ENCODE results near the gene UBR3.
"Not testable (repeated sequence)": the region's sequence is repeated elsewhere in the genome, so short reads cannot be mapped to it uniquely, and the experiment has no call there.

The UBR3 gene

DNA sequence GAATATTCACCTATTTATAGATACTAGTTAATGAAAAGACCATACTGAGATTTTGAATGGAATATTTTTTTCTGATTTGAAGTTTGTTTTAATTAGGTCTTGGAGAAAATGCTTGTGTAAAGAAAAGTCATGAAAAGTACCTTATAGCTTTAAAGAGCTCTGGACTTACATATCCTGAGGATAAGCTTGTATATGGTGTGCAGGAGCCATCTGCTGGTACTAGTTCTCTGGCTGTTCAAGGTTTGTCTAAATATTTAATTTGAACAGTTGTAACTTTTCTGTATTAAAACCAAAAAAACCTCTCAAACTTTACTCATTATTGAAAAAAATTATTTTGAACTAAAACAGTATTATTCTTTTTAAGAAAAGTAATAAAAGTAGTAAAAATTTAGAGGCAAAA is 50.1 kb downstream of the UBR3 start:
- Mint-ChIP-seq H3K9me3 (ENCODE audit: low read depth) (no peaks in the 10 kb centered on the region), H3K4me1 (ENCODE audit: low read depth) (peaks cover 6% of the 10 kb centered on the region), H3K36me3 (peaks cover 5% of the 10 kb centered on the region), H3K27ac (no peak overlapping the region), H3K27me3 (no peaks in the 10 kb centered on the region), H3K4me3 (no peak overlapping the region)

DNA sequence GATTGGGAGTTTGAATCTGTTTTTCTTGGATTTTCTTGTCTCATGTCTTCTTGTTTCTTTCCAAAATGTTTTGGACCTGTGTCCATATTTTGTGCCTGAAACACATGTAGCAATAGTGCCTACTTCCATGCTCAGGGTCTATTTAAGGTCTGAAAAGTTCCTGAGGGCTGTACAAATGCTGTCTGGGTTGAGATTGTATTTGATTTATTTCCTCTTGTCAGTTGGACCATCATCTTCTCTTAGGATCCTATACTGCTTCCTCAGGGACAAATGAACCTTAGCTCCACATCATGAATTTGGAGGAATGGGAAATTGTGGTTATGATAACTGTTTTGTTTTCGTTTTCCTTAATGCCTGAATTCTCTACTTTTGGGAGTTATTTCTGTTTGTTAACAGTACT is 59.9 kb downstream of the UBR3 start:
- no peak overlapping the region for H3K27ac Mint-ChIP-seq
- no peaks in the 10 kb centered on the region for H3K27me3 Mint-ChIP-seq
- H3K4me3 Mint-ChIP-seq, result no peak overlapping the region
- no peaks in the 10 kb centered on the region for H3K9me3 Mint-ChIP-seq (ENCODE audit: low read depth)
- H3K36me3 Mint-ChIP-seq, result peaks cover 7% of the 10 kb centered on the region
- H3K4me1 Mint-ChIP-seq (ENCODE audit: low read depth), result no peaks in the 10 kb centered on the region

DNA sequence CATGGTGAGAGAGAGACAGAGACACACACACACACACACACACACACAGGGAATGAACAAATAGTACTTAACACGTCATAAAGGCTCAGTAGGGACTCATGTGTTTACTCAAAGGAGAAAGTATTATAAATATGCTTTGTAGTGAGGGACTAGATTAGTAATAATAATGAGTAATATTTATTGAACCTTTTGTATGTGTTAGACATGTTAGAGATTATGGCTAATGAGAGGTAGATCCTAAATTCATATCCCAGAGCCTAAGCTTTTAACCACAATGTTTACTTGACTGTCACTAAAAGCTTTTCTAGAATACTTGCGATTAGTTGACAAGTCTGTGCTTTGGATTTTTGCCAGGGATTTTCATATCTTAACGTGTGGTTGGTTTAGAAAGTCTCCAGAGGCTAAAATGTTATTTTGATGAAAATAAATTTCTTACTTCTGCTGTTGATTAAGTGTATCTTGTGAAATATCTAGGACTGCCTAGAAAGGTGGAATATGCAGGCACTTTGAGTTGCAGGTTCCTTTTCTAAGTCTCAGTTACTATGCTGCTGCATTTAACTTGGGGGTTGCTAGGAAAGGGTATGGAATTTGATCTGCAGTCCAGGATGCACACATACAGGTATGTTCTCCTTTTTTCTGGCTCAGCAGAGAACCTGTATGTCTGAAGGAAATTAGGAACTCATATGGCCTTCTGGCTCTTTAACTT is 64.5 kb downstream of the UBR3 start:
- no peak overlapping the region for H3K4me3 Mint-ChIP-seq
- no peaks in the 10 kb centered on the region for H3K9me3 Mint-ChIP-seq (ENCODE audit: low read depth)
- no peaks in the 10 kb centered on the region for H3K36me3 Mint-ChIP-seq
- H3K27ac Mint-ChIP-seq, result no peak overlapping the region
- no peaks in the 10 kb centered on the region for H3K4me1 Mint-ChIP-seq (ENCODE audit: low read depth)
- no peaks in the 10 kb centered on the region for H3K27me3 Mint-ChIP-seq

DNA sequence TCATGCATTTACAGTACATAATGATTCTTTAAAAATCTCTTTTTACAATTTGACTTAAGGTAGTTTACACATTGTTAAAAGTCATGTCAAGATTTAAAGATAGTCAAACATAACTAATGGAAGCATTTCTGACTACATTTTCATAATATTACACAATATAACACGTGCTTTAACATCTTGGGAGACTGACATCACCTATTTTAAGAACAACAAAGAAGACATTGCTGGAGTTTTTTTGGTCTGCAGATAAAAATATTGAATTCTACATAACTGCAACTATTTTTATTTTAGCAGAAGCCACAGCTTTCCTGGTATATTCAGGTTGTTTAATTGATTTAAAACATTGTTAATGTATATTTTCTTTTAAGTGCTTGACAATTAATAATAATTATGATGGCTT is 65.7 kb downstream of the UBR3 start:
- H3K27me3 Mint-ChIP-seq, result no peaks in the 10 kb centered on the region
- H3K36me3 Mint-ChIP-seq, result no peaks in the 10 kb centered on the region
- H3K27ac Mint-ChIP-seq, result no peak overlapping the region
- no peaks in the 10 kb centered on the region for H3K4me1 Mint-ChIP-seq (ENCODE audit: low read depth)
- H3K4me3 Mint-ChIP-seq, result no peak overlapping the region
- no peaks in the 10 kb centered on the region for H3K9me3 Mint-ChIP-seq (ENCODE audit: low read depth)

DNA sequence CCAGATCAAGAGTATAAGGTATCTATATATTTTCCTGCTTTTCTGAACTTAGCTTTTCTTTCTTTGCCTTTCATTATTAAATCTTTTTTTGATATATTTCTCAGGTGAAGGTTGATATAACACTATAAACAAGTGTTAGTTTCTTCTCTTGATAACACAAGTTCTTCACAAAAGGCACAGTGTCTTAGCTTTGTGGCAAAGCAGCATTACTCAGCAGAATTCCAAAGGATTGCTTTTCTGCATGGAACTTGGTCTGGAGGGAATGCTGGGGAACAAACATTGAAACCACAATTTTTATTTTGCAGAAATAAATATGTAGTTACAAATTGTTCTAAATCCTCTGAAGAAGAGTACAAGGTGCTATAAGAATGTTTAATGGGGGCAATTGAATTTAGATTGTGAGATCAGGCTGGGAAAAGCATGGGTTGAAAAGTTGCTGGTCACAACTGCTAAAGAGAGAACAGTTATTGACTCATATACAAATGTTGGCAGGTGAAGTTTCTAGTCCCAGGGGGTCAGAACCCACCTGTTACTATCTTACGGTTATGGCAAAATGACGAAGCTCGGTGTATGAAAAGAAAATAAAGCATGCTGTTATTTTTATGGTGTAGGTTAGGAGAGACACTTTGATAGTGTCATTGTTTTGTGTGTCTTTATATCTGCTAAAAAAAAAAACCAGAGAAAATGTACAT is 68.2 kb downstream of the UBR3 start:
- Mint-ChIP-seq H3K4me3 (no peak overlapping the region), H3K9me3 (ENCODE audit: low read depth) (no peaks in the 10 kb centered on the region), H3K27ac (no peak overlapping the region), H3K4me1 (ENCODE audit: low read depth) (no peaks in the 10 kb centered on the region), H3K36me3 (peaks cover 4% of the 10 kb centered on the region), H3K27me3 (no peaks in the 10 kb centered on the region)

DNA sequence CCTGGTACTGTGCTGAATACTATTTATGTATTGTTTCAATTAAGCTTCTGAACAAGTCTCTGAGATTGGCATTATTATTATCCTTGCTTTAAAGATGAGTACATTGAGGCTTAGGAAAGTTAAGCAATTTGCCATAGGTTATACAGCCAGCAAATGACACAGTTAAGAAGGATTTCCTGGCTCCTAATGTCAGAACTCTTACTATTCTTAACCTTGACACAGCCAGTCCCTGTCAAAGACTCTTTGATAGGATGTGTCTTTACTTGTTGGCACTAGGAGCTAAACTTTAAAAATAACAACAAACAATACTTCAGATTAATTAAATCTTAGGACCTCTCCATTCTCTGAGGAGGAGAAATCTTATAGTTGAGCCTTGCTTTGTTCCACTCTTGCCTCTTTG is 70.6 kb downstream of the UBR3 start:
- H3K4me1 Mint-ChIP-seq (ENCODE audit: low read depth), result no peaks in the 10 kb centered on the region
- H3K9me3 Mint-ChIP-seq (ENCODE audit: low read depth), result no peaks in the 10 kb centered on the region
- H3K27ac Mint-ChIP-seq, result no peak overlapping the region
- H3K36me3 Mint-ChIP-seq, result peaks cover 4% of the 10 kb centered on the region
- H3K27me3 Mint-ChIP-seq, result no peaks in the 10 kb centered on the region
- no peak overlapping the region for H3K4me3 Mint-ChIP-seq

DNA sequence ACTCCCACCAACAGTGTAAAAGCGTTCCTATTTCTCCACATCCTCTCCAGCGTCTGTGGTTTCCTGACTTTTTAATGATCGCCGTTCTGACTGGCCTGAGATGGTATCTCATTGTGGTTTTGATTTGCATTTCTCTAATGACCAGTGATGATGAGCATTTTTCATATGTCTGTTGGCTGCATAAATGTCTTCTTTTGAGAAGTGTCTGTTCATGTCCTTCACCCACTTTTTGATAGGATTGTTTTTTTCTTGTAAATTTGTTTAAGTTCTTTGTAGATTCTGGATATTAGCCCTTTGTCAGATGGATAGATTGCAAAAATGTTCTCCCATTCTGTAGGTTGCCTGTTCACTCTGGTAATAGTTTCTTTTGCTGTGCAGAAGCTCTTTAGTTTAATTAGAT is 72.8 kb downstream of the UBR3 start:
- H3K4me3 Mint-ChIP-seq; H3K27ac Mint-ChIP-seq; H3K27me3 Mint-ChIP-seq; H3K9me3 Mint-ChIP-seq (ENCODE audit: low read depth); H3K36me3 Mint-ChIP-seq; H3K4me1 Mint-ChIP-seq (ENCODE audit: low read depth): not testable (repeated sequence)

DNA sequence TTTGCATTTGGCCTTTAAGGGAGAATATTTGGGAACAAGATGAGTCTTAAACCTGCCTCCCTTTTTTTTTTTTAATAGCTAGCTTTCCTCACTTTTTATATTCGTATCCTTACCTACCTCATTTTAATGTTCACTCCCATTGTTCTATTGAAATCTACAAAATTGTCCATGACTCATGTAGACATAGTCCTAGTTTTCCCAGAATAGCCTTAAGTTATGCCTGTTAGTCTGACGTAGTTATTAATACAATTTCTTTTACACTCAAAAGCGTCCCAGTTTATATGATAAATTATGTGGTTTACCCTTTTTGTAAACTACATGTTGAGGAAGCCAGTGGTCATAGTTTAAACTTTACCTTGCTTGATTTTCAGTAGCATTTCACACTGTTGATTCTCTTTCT is 73.4 kb downstream of the UBR3 start:
- Mint-ChIP-seq H3K4me1 (ENCODE audit: low read depth) (no peaks in the 10 kb centered on the region), H3K4me3 (no peak overlapping the region), H3K27me3 (no peaks in the 10 kb centered on the region), H3K27ac (no peak overlapping the region), H3K9me3 (ENCODE audit: low read depth) (no peaks in the 10 kb centered on the region), H3K36me3 (peaks cover 4% of the 10 kb centered on the region)

DNA sequence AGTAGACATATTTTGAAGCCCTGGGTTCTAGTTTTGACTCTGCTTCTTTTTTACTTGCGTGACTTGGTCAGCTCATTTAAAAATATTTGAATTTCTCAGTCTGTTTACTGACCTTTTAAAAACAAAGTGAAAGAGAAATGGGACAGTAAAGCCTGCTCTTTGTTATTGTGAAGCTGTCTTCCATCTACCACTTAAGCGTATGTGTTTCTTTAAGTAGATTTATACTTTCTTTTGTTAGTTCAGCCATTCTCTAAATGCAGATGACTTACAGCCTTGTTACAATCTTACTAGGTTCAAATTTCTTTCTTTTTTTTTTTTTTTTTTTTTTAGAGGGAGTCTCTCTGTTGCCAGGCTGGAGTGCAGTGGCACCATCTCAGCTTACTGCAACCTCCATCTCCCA is 79.5 kb downstream of the UBR3 start:
- H3K36me3 Mint-ChIP-seq, result peaks cover 7% of the 10 kb centered on the region
- no peak overlapping the region for H3K27ac Mint-ChIP-seq
- H3K9me3 Mint-ChIP-seq (ENCODE audit: low read depth), result no peaks in the 10 kb centered on the region
- no peak overlapping the region for H3K4me3 Mint-ChIP-seq
- no peaks in the 10 kb centered on the region for H3K27me3 Mint-ChIP-seq
- no peaks in the 10 kb centered on the region for H3K4me1 Mint-ChIP-seq (ENCODE audit: low read depth)

DNA sequence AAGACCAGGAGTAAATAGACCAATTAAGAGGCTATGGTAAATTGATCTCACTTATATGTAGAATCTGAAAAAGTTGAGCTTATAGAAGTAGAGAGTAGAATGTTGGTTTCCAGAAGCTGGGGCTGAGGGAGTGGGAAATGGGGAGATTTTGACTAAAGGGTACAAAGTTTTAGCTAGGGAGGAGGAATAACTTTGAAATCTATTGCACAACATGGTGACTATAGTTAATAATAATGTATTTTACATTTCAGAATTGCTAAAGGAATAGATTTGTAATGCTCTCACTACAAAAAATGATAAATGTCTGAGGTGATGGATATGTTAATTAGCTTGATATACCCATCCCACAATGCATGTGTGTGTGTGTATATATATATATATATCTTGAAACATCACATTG is 82.1 kb downstream of the UBR3 start:
- Mint-ChIP-seq H3K27me3 (no peaks in the 10 kb centered on the region), H3K4me3 (no peak overlapping the region), H3K36me3 (peaks cover 9% of the 10 kb centered on the region), H3K4me1 (ENCODE audit: low read depth) (no peaks in the 10 kb centered on the region), H3K27ac (no peak overlapping the region), H3K9me3 (ENCODE audit: low read depth) (no peaks in the 10 kb centered on the region)

DNA sequence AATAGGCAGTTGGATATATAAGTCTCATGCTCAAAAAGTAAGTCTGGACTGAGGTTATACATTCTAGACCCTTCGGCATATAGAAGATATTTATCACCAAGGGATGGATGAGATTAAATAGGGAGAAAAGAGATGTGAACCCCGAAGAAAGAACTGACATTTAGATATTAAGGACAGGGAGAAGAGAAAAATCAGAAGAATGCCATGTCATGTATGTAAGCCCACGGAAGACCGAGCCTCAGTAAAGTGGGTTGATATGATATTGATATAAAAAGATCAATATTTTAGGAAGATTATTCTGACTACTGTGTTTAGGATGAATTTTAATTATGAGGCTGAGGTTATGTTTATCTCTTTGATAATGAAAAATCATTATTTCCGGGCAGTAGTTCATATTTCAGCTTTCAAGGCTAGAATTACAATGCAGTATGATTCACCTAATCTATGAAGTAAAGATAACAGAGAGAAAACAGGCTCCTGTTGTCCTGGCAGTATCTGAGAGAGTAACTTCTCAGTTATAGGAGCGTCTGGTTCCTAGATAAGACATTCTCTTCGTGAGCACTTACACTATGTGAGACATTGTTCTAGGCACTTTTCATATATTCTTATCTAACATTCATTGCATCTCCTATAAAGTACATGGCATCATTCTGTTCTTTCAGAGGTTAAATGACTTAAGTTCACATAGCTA is 83.0 kb downstream of the UBR3 start:
- Mint-ChIP-seq H3K27ac (no peak overlapping the region), H3K36me3 (peaks cover 10% of the 10 kb centered on the region), H3K27me3 (no peaks in the 10 kb centered on the region), H3K4me3 (no peak overlapping the region), H3K4me1 (ENCODE audit: low read depth) (no peaks in the 10 kb centered on the region), H3K9me3 (ENCODE audit: low read depth) (no peaks in the 10 kb centered on the region)

DNA sequence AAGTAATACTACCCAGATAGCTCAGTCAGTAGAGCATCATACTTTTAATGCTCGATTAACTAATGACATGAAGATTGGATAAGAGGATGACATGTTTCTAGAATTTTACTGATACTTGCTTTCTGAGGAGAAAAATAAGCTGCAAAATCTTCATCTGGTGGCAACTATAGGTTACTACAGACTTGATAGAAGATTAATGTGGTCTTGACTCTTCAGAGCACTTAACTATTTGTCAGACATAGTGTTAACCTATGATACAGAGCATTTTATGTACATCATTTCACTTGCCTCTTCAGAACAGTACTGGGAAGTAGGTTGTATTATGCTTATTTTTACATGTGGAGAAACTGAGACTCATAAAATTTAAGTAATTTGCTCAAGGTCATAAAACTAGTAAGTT is 83.9 kb downstream of the UBR3 start:
- H3K4me3 Mint-ChIP-seq, result no peak overlapping the region
- no peaks in the 10 kb centered on the region for H3K4me1 Mint-ChIP-seq (ENCODE audit: low read depth)
- no peak overlapping the region for H3K27ac Mint-ChIP-seq
- no peaks in the 10 kb centered on the region for H3K9me3 Mint-ChIP-seq (ENCODE audit: low read depth)
- peaks cover 10% of the 10 kb centered on the region for H3K36me3 Mint-ChIP-seq
- no peaks in the 10 kb centered on the region for H3K27me3 Mint-ChIP-seq

DNA sequence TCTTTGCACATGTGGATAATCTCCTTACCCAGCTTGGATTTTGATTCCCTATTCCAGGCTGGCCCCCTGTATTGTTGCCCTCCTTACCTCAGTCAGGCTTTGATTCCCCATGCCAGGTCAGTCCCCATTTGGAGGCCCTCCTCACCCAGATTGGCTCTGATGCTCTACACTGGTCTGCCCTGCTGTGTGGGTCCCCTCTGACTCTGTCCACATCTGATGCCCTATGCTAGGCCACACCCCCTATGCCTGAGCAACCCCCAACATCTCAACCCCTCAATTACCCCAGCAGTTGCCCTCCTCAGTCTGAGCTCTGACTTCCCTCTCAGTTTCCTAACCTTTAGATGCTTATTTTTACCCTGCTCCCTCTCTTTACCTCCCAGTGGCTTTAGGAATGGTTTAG is 89.4 kb downstream of the UBR3 start:
- H3K4me3 Mint-ChIP-seq, result no peak overlapping the region
- peaks cover 6% of the 10 kb centered on the region for H3K36me3 Mint-ChIP-seq
- H3K9me3 Mint-ChIP-seq (ENCODE audit: low read depth), result no peaks in the 10 kb centered on the region
- no peak overlapping the region for H3K27ac Mint-ChIP-seq
- H3K4me1 Mint-ChIP-seq (ENCODE audit: low read depth), result no peaks in the 10 kb centered on the region
- no peaks in the 10 kb centered on the region for H3K27me3 Mint-ChIP-seq

DNA sequence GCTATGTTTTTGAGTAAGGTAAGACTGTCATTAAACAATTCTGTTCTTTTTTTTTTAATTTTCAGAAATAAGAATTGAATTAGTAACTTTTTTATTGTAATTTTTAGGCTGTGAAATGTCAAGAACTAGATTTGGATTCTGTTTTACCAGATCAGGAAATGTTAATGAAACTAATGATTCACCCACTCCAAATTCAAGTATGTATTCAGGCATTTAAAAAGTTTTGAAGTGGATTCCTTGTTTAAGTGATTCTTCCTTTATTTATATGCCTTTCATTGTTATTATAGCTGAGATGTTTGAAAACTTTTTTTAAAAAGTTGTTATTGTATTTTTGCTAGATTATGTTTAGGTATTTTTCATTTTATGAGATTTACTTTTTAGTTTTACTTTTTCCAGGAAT is 96.7 kb downstream of the UBR3 start:
- Mint-ChIP-seq H3K36me3 (peaks cover 2% of the 10 kb centered on the region), H3K4me1 (ENCODE audit: low read depth) (no peaks in the 10 kb centered on the region), H3K27me3 (no peaks in the 10 kb centered on the region), H3K9me3 (ENCODE audit: low read depth) (no peaks in the 10 kb centered on the region), H3K27ac (peak overlapping the region; percentile 58), H3K4me3 (no peak overlapping the region)

DNA sequence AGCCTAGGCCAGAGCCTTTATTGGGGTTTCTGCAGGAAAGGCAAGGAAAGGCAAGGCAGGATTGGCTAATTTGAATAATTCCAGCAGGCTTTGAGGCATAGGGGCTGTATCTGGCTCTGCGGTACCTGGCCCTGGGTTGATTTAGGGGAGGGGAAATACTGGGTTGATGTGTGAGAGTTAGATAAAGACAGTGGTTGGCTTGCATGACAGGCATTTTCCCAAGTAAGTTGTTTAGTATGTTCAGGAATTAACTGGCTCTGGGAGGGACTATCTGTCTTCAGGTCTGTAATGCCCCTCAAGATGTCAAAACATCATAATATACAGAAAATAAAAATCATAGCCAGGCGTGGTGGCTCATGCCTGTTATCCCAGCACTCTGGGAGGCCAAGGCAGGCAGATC is 98.7 kb downstream of the UBR3 start:
- no peaks in the 10 kb centered on the region for H3K9me3 Mint-ChIP-seq (ENCODE audit: low read depth)
- H3K4me1 Mint-ChIP-seq (ENCODE audit: low read depth), result no peaks in the 10 kb centered on the region
- H3K27me3 Mint-ChIP-seq, result no peaks in the 10 kb centered on the region
- H3K36me3 Mint-ChIP-seq, result peaks cover 2% of the 10 kb centered on the region
- H3K4me3 Mint-ChIP-seq, result no peak overlapping the region
- peak overlapping the region; percentile 30 for H3K27ac Mint-ChIP-seq

All from activated naive CD8-positive, alpha-beta T cell (primary cell).